NB4 (cell line): Measurements from ENCODE around the gene EVA1A.

Experiments
- DNase-seq: peaks from one replicate; pipeline ENCODE4 v3.0.0; 2010; ENCODE audit warnings: low read depth
- H3K4me3 ChIP-seq: one replicate; pipeline ENCODE4 v1.5.1; 2011; ENCODE audit warnings: mild to moderate bottlenecking, low read depth, low read length, moderate library complexity
- MYC ChIP-seq: IDR thresholded peaks from 2 replicates; pipeline ENCODE4 v1.6.1; 2011; ENCODE audit warnings: low read depth, low read length
- POLR2A ChIP-seq: IDR thresholded peaks from 2 replicates; pipeline ENCODE4 v1.6.1; 2011; ENCODE audit warnings: mild to moderate bottlenecking; ENCODE audit not compliant: insufficient read length; ENCODE audit errors: extremely low read depth
- TF ChIP-seq, protein P1 (sequence below): IDR thresholded peaks from 2 replicates; pipeline ENCODE4 v1.6.1; 2011; ENCODE audit warnings: low read depth, low read length
- TF ChIP-seq, protein P2 (sequence below): IDR thresholded peaks from one replicate; pipeline ENCODE4 v1.5.1; 2012; ENCODE audit warnings: low read depth, low read length

The EVA1A gene

DNA sequence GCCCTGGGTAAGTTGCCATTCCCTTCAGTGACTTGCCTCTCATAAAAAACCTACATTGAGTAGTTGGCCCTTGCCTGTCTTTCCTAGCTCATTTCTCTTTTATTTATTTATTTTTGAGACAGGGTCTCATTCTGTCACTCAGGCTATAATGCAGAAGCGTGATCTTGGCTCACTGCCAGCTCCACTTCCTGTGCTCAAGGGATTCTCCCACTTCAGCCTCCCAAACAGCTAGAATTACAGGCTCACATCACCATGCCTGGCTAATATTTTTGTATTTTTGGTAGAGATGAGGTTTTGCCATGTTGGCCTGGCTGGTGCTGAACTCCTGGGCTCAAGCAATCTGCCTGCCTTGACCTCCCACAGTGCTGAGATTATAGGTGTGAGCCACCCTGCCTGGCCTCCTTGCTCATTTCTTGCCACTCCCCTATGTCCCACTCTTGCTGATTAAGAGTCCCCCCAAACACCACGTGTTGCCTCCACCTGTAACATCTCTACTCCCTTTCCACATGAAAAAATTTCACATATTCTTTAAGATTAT is 12.6 kb downstream of the EVA1A start:
- H3K4me3 ChIP-seq = no peak overlapping the region
- TF ChIP-seq, protein P1, sequence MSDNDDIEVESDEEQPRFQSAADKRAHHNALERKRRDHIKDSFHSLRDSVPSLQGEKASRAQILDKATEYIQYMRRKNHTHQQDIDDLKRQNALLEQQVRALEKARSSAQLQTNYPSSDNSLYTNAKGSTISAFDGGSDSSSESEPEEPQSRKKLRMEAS = no peak
- TF ChIP-seq POLR2A (no peak), MYC (no peak)
- TF ChIP-seq, protein P2, sequence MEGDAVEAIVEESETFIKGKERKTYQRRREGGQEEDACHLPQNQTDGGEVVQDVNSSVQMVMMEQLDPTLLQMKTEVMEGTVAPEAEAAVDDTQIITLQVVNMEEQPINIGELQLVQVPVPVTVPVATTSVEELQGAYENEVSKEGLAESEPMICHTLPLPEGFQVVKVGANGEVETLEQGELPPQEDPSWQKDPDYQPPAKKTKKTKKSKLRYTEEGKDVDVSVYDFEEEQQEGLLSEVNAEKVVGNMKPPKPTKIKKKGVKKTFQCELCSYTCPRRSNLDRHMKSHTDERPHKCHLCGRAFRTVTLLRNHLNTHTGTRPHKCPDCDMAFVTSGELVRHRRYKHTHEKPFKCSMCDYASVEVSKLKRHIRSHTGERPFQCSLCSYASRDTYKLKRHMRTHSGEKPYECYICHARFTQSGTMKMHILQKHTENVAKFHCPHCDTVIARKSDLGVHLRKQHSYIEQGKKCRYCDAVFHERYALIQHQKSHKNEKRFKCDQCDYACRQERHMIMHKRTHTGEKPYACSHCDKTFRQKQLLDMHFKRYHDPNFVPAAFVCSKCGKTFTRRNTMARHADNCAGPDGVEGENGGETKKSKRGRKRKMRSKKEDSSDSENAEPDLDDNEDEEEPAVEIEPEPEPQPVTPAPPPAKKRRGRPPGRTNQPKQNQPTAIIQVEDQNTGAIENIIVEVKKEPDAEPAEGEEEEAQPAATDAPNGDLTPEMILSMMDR = no peak
- DNase-seq = peak; percentile 10

DNA sequence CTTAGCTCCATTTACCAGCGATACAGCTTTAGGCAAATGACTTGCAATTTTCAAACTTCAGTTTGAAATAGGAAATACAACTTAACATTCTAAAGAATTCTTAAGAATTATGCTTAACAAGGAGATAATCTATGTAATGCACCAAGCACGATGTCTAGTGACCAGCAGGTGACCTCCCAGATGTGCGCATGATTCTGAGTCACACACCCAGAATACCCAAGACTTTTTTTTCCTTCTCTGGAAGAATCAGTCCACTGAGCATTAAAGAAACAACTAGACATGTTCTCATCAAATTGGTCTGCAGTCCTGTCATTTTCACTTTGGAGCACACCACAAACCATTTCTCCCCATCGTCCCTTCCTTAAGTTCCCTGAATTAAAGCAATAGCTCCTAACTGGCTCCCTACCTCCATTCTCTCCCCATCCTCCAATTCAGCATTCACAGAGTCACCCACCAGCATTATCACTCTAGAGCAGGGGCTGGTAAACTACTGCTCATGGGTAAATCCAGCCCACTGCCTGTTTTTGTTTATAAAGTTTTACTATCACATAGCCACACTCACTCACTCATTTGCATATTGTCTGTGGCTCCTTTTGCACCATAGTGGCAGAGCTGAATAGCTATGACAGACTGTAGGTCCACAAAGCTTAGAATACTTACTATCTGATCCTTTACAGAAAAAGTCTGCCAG is 13.2 kb downstream of the EVA1A start:
- H3K4me3 ChIP-seq = no peak overlapping the region
- no peak for DNase-seq
- TF ChIP-seq MYC = no peak
- TF ChIP-seq, protein P1 = no peak
- TF ChIP-seq, protein P2 = no peak
- no peak for TF ChIP-seq POLR2A

DNA sequence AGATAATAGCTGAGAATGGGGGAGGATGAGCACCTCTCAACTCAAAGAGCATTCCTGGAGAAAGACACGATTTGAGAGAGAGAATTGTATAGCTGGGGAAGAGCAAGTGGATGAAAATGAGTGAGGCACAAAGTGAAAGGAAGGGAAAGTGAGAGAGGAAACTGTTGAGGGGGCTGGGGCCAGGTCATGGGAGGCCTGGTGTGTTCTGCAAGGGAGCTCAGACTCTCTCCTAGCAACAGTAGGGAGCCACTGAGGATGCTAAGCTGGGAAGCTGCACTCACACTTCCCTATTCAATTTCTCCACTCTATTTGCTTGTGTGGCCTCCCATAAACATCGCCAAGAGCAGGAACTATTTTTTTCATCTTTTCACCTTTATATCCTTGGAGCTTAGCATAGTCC is 14.8 kb downstream of the EVA1A start:
- no peak overlapping the region for H3K4me3 ChIP-seq
- TF ChIP-seq, protein P2 = no peak
- TF ChIP-seq MYC (no peak), POLR2A (no peak)
- TF ChIP-seq, protein P1 = no peak
- DNase-seq = no peak

DNA sequence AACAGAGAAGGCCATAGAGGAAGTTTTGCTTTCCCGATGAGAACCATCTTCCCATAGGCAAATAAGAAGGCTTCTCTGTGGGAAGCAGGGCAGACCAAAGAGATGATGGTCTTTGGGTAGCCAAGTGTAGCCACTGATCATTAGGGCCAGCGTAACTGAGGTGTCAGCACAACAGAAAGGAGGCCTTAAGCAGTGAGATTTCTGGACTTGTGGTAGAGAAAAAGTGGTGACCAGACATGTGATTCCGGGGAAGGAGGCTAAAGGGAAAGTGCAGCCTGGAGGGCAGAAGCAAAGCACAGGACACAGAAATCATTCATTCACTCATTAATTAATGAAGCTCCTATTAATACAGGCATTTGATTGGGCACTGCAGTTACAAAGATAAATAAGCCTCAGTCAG is 15.4 kb downstream of the EVA1A start:
- no peak overlapping the region for H3K4me3 ChIP-seq
- TF ChIP-seq MYC = no peak
- TF ChIP-seq, protein P2 = no peak
- TF ChIP-seq, protein P1 = no peak
- no peak for TF ChIP-seq POLR2A
- DNase-seq = no peak

DNA sequence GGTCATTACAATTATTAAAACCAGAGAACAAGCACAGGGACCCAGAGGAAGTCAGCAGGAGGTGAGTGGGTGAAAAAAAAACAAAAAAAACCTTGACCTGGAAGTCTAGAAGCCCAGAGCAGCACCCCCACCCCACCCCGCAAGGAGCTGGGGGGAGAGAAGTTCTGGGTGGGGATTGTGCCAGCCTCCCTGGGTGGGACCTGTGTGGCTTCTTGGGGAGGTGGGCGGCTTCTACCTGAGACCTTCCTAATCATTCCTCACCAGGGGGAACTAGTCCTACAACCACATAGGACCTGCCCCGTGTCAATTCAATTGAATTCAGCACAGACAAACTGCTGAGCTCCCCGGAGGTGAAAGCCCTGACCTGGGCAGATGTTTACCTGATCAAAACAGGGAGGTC is 17.3 kb downstream of the EVA1A start:
- TF ChIP-seq, protein P1 = no peak
- TF ChIP-seq, protein P2 = no peak
- TF ChIP-seq POLR2A (no peak), MYC (no peak)
- no peak for DNase-seq
- H3K4me3 ChIP-seq = no peak overlapping the region
